DND-41 (cell line): Measurements from ENCODE around the gene NOTCH2.

ENCODE experiments used
- ATAC-seq: fragments of 200-7000 bp; cut with Tn5 transposase; 3 replicates; pipeline ENCODE4 v1.9.1; 2021; ENCODE audit warnings: low read depth; ENCODE audit not compliant: insufficient read depth
- DNase-seq: peaks from one replicate; pipeline ENCODE4 v3.0.0-alpha.2; 2020
- H2AFZ ChIP-seq: 2 replicates; pipeline ENCODE4 v1.6.0; 2012; ENCODE audit warnings: low read depth, low read length
- H3K27ac ChIP-seq: 2 replicates; pipeline ENCODE4 v1.5.1; 2012; ENCODE audit warnings: low read length, inconsistent platforms
- H3K27me3 ChIP-seq: fragments of 200-600 bp; sonication (generic); 2 replicates; pipeline ENCODE4 v1.6.0; 2012; ENCODE audit warnings: low read length, mild to moderate bottlenecking, inconsistent platforms; ENCODE audit not compliant: insufficient read depth, poor library complexity
- H3K36me3 ChIP-seq: 2 replicates; pipeline ENCODE4 v1.5.1; 2012; ENCODE audit warnings: low read length, inconsistent platforms; ENCODE audit not compliant: insufficient read depth
- H3K4me1 ChIP-seq: 2 replicates; pipeline ENCODE4 v1.5.1; 2012; ENCODE audit warnings: mild to moderate bottlenecking, low read length; ENCODE audit not compliant: insufficient read depth
- H3K4me2 ChIP-seq: 2 replicates; pipeline ENCODE4 v1.6.0; 2012; ENCODE audit warnings: mild to moderate bottlenecking, moderate library complexity, low read length, inconsistent platforms; ENCODE audit not compliant: insufficient read depth
- H3K4me3 ChIP-seq, 2 experiments: fragments of 200-600 bp in 1 of 2; shearing (Covaris generic) in 1 of 2; 2 replicates each; pipeline ENCODE4 v1.5.1; 2012 to 2016; ENCODE audit warnings: inconsistent platforms in 2 of 2, low read length in 2 of 2, mild to moderate bottlenecking in 2 of 2, low read depth in 1 of 2, moderate library complexity in 1 of 2
- H3K79me2 ChIP-seq: 2 replicates; pipeline ENCODE4 v1.6.0; 2012; ENCODE audit warnings: low read length, inconsistent platforms; ENCODE audit not compliant: insufficient read depth
- H3K9ac ChIP-seq: 2 replicates; pipeline ENCODE4 v1.6.0; 2012; ENCODE audit warnings: low read depth, mild to moderate bottlenecking, inconsistent platforms, low read length, moderate library complexity
- H3K9me3 ChIP-seq: 2 replicates; pipeline ENCODE4 v1.5.1; 2012; ENCODE audit warnings: low read length, moderate library complexity, mild to moderate bottlenecking, inconsistent platforms; ENCODE audit not compliant: insufficient read depth, severe bottlenecking
- H4K20me1 ChIP-seq: 2 replicates; pipeline ENCODE4 v1.6.0; 2012; ENCODE audit warnings: low read length; ENCODE audit not compliant: insufficient read depth
- EZH2 ChIP-seq: IDR thresholded peaks from 3 replicates; pipeline ENCODE4 v1.6.1; 2012; ENCODE audit warnings: borderline replicate concordance, low read depth, mild to moderate bottlenecking, moderate library complexity, low read length, inconsistent platforms; ENCODE audit not compliant: severe bottlenecking
- TF ChIP-seq, protein P1 (sequence below): IDR thresholded peaks from 2 replicates; pipeline ENCODE4 v1.5.1; 2012; ENCODE audit warnings: borderline replicate concordance, low read length, moderate library complexity, mild to moderate bottlenecking; ENCODE audit not compliant: poor library complexity, severe bottlenecking; ENCODE audit errors: extremely low read depth

The NOTCH2 gene

DNA sequence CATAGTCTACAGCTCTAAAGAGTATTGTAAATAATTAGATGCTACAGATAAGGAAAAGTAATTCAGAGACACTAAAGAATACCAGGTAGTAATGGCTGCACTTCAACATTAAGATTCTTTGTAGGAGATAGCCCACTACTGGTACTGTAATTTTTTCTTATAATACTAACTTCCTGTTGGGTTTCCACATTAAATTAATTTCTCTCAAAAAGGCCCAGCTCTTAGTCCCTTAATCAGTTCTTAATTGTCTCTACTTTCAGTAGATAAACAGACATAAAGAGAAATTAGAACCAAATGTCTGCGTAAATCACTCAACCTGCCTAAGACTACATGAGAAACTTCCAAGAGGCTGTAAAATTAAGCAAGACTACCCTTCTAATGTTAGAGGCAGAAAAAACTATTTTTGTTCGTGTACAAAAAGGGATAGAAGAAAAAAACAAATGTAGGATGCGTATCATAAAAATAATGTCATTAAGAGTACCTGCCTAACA is 83.4 kb downstream of the NOTCH2 start:
- ATAC-seq (no peak), DNase-seq (no peak)
- no peak for TF ChIP-seq EZH2
- TF ChIP-seq, protein P1, sequence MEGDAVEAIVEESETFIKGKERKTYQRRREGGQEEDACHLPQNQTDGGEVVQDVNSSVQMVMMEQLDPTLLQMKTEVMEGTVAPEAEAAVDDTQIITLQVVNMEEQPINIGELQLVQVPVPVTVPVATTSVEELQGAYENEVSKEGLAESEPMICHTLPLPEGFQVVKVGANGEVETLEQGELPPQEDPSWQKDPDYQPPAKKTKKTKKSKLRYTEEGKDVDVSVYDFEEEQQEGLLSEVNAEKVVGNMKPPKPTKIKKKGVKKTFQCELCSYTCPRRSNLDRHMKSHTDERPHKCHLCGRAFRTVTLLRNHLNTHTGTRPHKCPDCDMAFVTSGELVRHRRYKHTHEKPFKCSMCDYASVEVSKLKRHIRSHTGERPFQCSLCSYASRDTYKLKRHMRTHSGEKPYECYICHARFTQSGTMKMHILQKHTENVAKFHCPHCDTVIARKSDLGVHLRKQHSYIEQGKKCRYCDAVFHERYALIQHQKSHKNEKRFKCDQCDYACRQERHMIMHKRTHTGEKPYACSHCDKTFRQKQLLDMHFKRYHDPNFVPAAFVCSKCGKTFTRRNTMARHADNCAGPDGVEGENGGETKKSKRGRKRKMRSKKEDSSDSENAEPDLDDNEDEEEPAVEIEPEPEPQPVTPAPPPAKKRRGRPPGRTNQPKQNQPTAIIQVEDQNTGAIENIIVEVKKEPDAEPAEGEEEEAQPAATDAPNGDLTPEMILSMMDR, result no peak
- Histone ChIP-seq H3K9ac (no peak overlapping the region), H3K79me2 (no peaks in the 10 kb centered on the region), H4K20me1 (no peaks in the 10 kb centered on the region), H3K4me3 (no peak overlapping the region), H3K36me3 (peaks cover 27% of the 10 kb centered on the region), H3K27me3 (no peaks in the 10 kb centered on the region), H3K4me2 (no peak overlapping the region), H3K27ac (no peak overlapping the region), H2AFZ (no peak overlapping the region), H3K9me3 (no peaks in the 10 kb centered on the region), H3K4me1 (peaks cover 22% of the 10 kb centered on the region)

DNA sequence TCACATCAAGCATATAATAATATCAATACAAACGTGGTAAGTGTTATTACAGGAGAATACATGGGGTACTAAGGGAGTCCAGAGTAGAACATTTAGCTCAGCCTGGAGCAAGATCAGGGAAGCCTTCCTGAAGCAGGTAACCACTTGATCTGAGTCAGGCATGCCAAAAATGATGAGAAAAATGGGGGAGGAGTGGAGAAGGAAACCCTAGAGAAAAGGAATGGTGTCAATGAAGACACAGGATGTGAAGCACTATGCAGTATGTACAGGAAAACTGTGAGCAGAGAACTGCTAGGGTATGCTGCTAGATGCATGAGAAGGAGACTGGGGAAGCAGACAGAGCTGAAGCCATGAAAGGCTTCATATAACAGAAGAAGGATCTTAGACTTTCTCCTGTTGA is 84.7 kb downstream of the NOTCH2 start:
- H4K20me1 ChIP-seq, result no peaks in the 10 kb centered on the region
- H3K79me2 ChIP-seq, result no peaks in the 10 kb centered on the region
- ATAC-seq (no peak), DNase-seq (no peak)
- no peak overlapping the region for H3K27ac ChIP-seq
- peaks cover 27% of the 10 kb centered on the region for H3K36me3 ChIP-seq
- TF ChIP-seq, protein P1, result no peak
- no peak for TF ChIP-seq EZH2
- no peak overlapping the region for H3K9ac ChIP-seq
- no peaks in the 10 kb centered on the region for H3K9me3 ChIP-seq
- no peaks in the 10 kb centered on the region for H3K27me3 ChIP-seq
- H3K4me1 ChIP-seq, result peaks cover 22% of the 10 kb centered on the region
- no peak overlapping the region for H3K4me2 ChIP-seq
- H2AFZ ChIP-seq, result no peak overlapping the region
- no peak overlapping the region for H3K4me3 ChIP-seq

DNA sequence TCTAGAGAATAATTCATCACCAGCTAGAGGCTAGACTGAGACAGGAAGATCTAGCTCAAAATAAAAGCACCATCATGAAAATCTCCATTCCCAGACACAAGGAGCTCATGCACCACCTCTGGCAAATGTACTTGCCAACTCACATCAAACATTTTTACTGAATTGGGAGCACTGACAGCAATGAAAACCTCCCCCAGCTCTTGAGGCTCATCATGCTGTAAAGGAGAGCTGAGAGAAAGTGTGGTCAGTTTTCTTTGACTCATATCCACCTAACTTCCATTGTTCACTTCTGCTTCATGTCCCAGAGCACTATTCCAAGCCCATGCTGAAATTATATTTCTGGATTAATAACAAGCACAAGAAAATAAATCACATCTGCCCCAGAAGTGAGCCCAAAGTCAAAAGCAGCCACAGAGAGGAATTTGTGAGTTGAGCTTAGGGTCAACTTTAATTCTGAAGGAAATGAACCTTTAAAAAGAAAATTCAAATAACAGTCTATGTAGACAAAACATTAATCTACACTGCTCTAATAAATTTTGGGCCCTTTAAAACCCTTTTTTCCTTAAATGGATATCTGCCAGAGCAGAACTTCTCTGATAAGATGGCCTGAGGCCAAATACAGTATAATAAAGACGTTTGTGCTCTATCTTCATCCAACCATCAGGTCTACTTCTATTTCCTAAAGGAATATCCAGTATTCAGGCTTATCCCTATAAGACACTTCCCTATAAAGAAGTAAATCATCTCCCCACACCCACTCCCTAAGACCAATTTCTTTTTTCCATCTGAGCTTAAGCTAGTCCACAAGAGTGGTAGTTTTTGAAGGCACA is 87.3 kb downstream of the NOTCH2 start:
- Histone ChIP-seq H3K36me3 (peaks cover 27% of the 10 kb centered on the region), H3K27ac (no peak overlapping the region), H4K20me1 (no peaks in the 10 kb centered on the region), H3K9ac (no peak overlapping the region), H3K79me2 (no peaks in the 10 kb centered on the region), H3K9me3 (no peaks in the 10 kb centered on the region), H2AFZ (no peak overlapping the region), H3K4me2 (no peak overlapping the region), H3K4me3 (no peak overlapping the region), H3K27me3 (no peaks in the 10 kb centered on the region), H3K4me1 (peaks cover 4% of the 10 kb centered on the region; the same call in 1 of the 2 replicates)
- no peak for DNase-seq
- TF ChIP-seq EZH2, result no peak
- TF ChIP-seq, protein P1, result no peak
- ATAC-seq, result no peak
